Measurements from ENCODE around the gene MYPOP. TPM values are rescaled to one million over a fixed set of nuclear protein-coding genes. Genes with fewer than 3 reads are reported as not detected.
A peak's percentile ranks its signal among the peaks of the same experiment; 100 is the strongest.

Gene MYPOP
- total and polyA plus RNA-seq, 2 of the 13 experiments (the other 11 are each of a cell fraction or from before 2014, with no cell fraction given): 2.3 to 2.7 TPM

DNA sequence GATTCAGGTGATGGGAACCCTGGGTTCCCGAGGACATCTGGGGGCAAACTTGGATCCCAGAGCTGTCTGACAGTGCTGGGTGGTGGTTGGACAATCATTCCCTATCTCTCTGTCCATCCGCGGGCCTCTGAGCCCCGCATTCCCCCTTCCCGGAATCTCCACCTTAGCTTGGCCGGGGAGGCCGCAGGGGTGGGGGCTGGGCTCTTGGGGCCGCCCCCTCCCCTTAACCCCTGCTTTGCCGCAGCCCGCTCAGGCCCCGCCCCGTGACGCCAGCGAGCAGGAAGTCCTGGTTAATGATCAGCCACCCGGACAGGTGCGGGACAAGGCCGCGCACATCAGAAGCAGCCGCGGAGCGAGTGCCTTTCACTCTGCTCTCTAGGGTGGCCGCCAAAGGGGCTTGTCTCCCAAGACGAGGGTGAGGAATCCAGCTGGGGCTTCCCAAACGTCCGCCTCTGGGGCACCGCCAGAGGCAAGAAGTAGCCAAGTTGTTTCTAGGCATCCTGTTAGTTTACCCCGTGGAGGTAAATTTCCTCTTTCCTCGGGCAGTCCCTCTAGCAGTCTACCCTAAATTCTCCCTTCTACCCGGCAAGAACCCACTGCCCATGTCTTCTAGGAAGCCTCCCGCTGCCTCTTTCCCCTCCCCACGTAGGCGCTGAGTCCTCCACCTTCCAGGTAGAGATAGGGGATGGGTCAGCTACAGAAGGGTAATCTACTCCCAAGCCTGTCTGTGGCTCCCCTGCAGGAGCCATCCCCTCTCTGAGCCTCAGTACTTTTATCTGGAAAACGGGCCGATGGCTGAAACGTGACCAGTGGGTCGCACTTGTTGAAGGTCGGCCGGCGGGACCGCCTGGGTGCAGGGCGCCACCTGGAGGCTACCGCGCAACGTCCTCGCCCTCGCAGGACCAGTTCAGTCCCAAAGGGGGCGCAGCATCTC lies 19.5 kb downstream of the MYPOP start:
- in situ Hi-C loops (cut with HindIII; ENCODE audit: extremely low pct_ligation_motif_present, low pct_unique_long_range_greater_than_20kb) (no loop called here), intact Hi-C loops (cut with micrococcal nuclease; ENCODE audit: unreplicated experiment) (loop anchor here (1.0 kb wide), 2 partner anchors 20 to 66 kb away; partner anchors contain the start of gene SYMPK)
- TSS peak; percentile 64 for BruUV-seq (replicated peaks)
- peak; percentile 93 for DNase-seq (ENCODE audit: low spot score)
- H2AFZ ChIP-seq (ENCODE audit: low read length): no peak overlapping the region
- peak overlapping the region; percentile 94 for H3K4me2 ChIP-seq (ENCODE audit: low read depth, low read length)
- peak; percentile 57 for ATAC-seq
- H3K9ac ChIP-seq (ENCODE audit: insufficient read depth, low read depth, low read length): peak overlapping the region; percentile 78
- peak overlapping the region; percentile 58 to 75 (median 58) for H3K4me3 ChIP-seq (replicated peaks in 1 of 3; ENCODE audit: insufficient read depth in 1 of 3, low read depth in 2 of 3, low read length in 3 of 3)
- peaks cover 66% of the 10 kb centered on the region for H3K4me1 ChIP-seq (ENCODE audit: insufficient read depth, low read length)
- POLR2A ChIA-PET: interaction anchor here (0.8 to 10.3 kb wide), 15 partner anchors 12 to 241 kb away, joined by 3 to 388 read pairs (median 5); partner anchors contain the start of genes CCDC61, FOXA3, MYPOP and SIX5
- FAIRE-seq: peak; percentile 80
- no peaks in the 10 kb centered on the region for H3K9me3 ChIP-seq (ENCODE audit: low read length)
- H3K36me3 ChIP-seq (replicated peaks in 1 of 2; ENCODE audit: control insufficient read depth in 1 of 2, insufficient read depth in 2 of 2, low read length in 2 of 2): no peaks in the 10 kb centered on the region
- under 1% methylated on average over 25 of the region's 47 CpGs for WGBS (ENCODE audit: low lambda C conversion rate)
- H4K20me1 ChIP-seq (ENCODE audit: insufficient read depth, low read length): no peaks in the 10 kb centered on the region
- H3K27me3 ChIP-seq (ENCODE audit: control insufficient read depth in 1 of 2, insufficient read depth in 2 of 2, low read length in 2 of 2): no peaks in the 10 kb centered on the region
- CTCF ChIA-PET (ENCODE audit: low intra/inter-chr PET ratio, low total read pairs): interaction anchor here (0.6 to 5.3 kb wide), 11 partner anchors 9 to 194 kb away, joined by 3 to 263 read pairs (median 4); partner anchors contain the start of genes DMWD, FOXA3, MYPOP and SYMPK
- peaks cover 15% of the 10 kb centered on the region for H3K79me2 ChIP-seq (ENCODE audit: insufficient read depth, low read length)
- H3K27ac ChIP-seq (ENCODE audit: extremely low read length, insufficient read depth, low read length): peak overlapping the region; percentile 87
- TF ChIP-seq, protein P1, sequence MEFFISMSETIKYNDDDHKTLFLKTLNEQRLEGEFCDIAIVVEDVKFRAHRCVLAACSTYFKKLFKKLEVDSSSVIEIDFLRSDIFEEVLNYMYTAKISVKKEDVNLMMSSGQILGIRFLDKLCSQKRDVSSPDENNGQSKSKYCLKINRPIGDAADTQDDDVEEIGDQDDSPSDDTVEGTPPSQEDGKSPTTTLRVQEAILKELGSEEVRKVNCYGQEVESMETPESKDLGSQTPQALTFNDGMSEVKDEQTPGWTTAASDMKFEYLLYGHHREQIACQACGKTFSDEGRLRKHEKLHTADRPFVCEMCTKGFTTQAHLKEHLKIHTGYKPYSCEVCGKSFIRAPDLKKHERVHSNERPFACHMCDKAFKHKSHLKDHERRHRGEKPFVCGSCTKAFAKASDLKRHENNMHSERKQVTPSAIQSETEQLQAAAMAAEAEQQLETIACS (CRISPR knock-in tag; IDR thresholded peaks at IDR 0.05): 0 out of 2 replicates have a peak, but pooled peaks have one; percentile 36
- TF ChIP-seq ZNF292 (CRISPR knock-in tag; IDR thresholded peaks at IDR 0.05; ENCODE audit: borderline replicate concordance, low read depth) (peak; percentile 82), GLI4 (CRISPR knock-in tag; IDR thresholded peaks at IDR 0.05; ENCODE audit: borderline replicate concordance) (peak; percentile 65; the same call in 1 of the 2 replicates), TAF15 (IDR thresholded peaks at IDR 0.05; ENCODE audit: low read depth, low read length, poor library complexity, severe bottlenecking) (peak; percentile 94), SMAD1 (CRISPR knock-in tag; IDR thresholded peaks at IDR 0.05; ENCODE audit: borderline replicate concordance, low read depth) (peak; percentile 55; the same call in 1 of the 2 replicates), TARDBP (CRISPR knock-in tag; IDR thresholded peaks at IDR 0.05) (peak; percentile 96), RFXAP (CRISPR knock-in tag; IDR thresholded peaks at IDR 0.05; ENCODE audit: borderline replicate concordance) (no peak; the same call in 1 of the 2 replicates), MAZ (IDR thresholded peaks at IDR 0.05; ENCODE audit: borderline replicate concordance, low read depth, low read length) (peak; percentile 93; the same call in 1 of the 2 replicates), MAZ (CRISPR knock-in tag; IDR thresholded peaks at IDR 0.05; ENCODE audit: low read depth) (peak; percentile 87; the same call in 1 of the 2 replicates), MEIS2 (CRISPR knock-in tag; IDR thresholded peaks at IDR 0.05) (peak; percentile 68), DPF2 (CRISPR knock-in tag; IDR thresholded peaks at IDR 0.05; ENCODE audit: borderline replicate concordance, low read depth) (peak; percentile 62), POLR2A (IDR thresholded peaks at IDR 0.05; ENCODE audit: insufficient read depth in 1 of 2, low read depth in 2 of 2, low read length in 2 of 2) (peak; percentile 70 to 91), ZNF792 (CRISPR knock-in tag; IDR thresholded peaks at IDR 0.05) (peak; percentile 91)
- TF ChIP-seq, protein P2, sequence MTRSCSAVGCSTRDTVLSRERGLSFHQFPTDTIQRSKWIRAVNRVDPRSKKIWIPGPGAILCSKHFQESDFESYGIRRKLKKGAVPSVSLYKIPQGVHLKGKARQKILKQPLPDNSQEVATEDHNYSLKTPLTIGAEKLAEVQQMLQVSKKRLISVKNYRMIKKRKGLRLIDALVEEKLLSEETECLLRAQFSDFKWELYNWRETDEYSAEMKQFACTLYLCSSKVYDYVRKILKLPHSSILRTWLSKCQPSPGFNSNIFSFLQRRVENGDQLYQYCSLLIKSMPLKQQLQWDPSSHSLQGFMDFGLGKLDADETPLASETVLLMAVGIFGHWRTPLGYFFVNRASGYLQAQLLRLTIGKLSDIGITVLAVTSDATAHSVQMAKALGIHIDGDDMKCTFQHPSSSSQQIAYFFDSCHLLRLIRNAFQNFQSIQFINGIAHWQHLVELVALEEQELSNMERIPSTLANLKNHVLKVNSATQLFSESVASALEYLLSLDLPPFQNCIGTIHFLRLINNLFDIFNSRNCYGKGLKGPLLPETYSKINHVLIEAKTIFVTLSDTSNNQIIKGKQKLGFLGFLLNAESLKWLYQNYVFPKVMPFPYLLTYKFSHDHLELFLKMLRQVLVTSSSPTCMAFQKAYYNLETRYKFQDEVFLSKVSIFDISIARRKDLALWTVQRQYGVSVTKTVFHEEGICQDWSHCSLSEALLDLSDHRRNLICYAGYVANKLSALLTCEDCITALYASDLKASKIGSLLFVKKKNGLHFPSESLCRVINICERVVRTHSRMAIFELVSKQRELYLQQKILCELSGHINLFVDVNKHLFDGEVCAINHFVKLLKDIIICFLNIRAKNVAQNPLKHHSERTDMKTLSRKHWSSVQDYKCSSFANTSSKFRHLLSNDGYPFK (CRISPR knock-in tag; IDR thresholded peaks at IDR 0.05; ENCODE audit: borderline replicate concordance): peak; percentile 66; the same call in 1 of the 2 replicates
- TF ChIP-seq, protein P3, sequence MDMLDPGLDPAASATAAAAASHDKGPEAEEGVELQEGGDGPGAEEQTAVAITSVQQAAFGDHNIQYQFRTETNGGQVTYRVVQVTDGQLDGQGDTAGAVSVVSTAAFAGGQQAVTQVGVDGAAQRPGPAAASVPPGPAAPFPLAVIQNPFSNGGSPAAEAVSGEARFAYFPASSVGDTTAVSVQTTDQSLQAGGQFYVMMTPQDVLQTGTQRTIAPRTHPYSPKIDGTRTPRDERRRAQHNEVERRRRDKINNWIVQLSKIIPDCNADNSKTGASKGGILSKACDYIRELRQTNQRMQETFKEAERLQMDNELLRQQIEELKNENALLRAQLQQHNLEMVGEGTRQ (IDR thresholded peaks at IDR 0.05; ENCODE audit: low read depth, low read length): no peak
- TF ChIP-seq, protein P3 (CRISPR knock-in tag; IDR thresholded peaks at IDR 0.05; ENCODE audit: borderline replicate concordance): no peak
